Measurements from ENCODE around the gene RPS6KA5.
"Not testable (repeated sequence)": the region's sequence is repeated elsewhere in the genome, so short reads cannot be mapped to it uniquely, and the experiment has no call there.

The RPS6KA5 gene

GRCh38 chr14:90857866-90858265, 202.6 kb downstream of the RPS6KA5 start:
- TF ChIP-seq, protein P1, sequence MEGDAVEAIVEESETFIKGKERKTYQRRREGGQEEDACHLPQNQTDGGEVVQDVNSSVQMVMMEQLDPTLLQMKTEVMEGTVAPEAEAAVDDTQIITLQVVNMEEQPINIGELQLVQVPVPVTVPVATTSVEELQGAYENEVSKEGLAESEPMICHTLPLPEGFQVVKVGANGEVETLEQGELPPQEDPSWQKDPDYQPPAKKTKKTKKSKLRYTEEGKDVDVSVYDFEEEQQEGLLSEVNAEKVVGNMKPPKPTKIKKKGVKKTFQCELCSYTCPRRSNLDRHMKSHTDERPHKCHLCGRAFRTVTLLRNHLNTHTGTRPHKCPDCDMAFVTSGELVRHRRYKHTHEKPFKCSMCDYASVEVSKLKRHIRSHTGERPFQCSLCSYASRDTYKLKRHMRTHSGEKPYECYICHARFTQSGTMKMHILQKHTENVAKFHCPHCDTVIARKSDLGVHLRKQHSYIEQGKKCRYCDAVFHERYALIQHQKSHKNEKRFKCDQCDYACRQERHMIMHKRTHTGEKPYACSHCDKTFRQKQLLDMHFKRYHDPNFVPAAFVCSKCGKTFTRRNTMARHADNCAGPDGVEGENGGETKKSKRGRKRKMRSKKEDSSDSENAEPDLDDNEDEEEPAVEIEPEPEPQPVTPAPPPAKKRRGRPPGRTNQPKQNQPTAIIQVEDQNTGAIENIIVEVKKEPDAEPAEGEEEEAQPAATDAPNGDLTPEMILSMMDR (IDR thresholded peaks at IDR 0.05; ENCODE audit: borderline replicate concordance, control extremely low read depth, extremely low read depth, insufficient read depth, missing control alignments) = no peak
- DNase-seq (ENCODE audit: low spot score) = no peak
- in situ Hi-C loops (cut with MboI; ENCODE audit: low sequenced_read_pairs, unreplicated experiment) = no loop called here

- in situ Hi-C loops (cut with MboI; ENCODE audit: low sequenced_read_pairs, unreplicated experiment); DNase-seq (ENCODE audit: low spot score): not testable (repeated sequence)
Observed at GRCh38 chr14:90856115-90856514, 204.3 kb downstream of the RPS6KA5 start.

DNA sequence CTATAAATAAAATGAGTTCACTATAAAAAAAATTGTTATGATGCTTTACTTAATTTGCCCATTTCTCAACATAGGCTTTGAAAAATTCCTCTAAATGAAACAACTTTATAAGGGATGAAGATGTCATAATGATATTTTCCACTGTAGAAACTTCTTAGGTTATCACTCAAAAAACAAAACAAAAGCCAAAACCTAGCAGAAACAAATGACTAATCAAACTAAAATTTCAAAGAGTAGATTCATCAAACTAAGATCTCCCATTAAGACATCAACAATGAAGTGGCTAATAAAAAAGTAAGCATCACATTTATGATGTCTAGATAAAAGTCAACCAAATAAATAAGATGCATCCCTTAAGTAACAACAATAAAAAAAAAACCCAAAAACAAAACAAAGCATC, 207.3 kb downstream of the RPS6KA5 start:
- no peak for DNase-seq (ENCODE audit: low spot score)
- in situ Hi-C loops (cut with MboI; ENCODE audit: low sequenced_read_pairs, unreplicated experiment) = no loop called here
- TF ChIP-seq, protein P1 (IDR thresholded peaks at IDR 0.05; ENCODE audit: borderline replicate concordance, control extremely low read depth, extremely low read depth, insufficient read depth, missing control alignments) = no peak

DNA sequence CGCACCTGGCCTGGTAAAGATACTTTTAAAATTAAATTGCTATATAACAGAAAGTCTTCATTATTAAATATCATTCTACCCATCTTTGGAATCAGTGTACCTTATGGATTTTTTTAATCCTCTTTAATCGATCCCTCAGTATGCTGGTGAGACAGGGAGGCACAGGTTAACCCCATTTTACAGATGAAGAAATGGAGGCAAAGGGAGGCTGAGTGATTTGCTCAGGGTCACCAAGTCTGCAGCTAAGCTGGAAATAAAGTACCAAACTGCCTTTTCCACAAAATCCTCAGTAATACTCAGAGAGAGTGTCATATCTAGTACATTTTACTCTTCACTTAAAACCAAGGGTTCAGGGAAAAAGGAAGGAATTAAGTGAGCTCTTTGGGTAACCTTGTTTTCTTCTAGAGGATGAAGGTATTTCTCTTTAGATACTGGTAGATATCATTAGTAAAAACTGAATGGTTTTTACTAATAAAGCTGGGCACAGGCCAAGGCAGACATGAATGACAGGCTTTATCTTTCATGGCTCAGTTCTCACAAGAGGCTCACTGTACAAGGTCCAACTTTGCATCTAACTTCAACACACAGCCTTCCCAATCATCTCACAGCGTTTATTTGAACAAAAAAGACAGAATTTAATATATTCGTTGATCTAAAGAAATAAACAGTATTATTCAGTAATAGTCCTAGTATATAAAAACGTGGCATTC, 209.0 kb downstream of the RPS6KA5 start:
- in situ Hi-C loops (cut with MboI; ENCODE audit: low sequenced_read_pairs, unreplicated experiment) = no loop called here
- no peak for DNase-seq (ENCODE audit: low spot score)
- TF ChIP-seq, protein P1 (IDR thresholded peaks at IDR 0.05; ENCODE audit: borderline replicate concordance, control extremely low read depth, extremely low read depth, insufficient read depth, missing control alignments) = no peak

GRCh38 chr14:90850487-90850886, 210.0 kb downstream of the RPS6KA5 start:
- in situ Hi-C loops (cut with MboI; ENCODE audit: low sequenced_read_pairs, unreplicated experiment) = no loop called here

DNA sequence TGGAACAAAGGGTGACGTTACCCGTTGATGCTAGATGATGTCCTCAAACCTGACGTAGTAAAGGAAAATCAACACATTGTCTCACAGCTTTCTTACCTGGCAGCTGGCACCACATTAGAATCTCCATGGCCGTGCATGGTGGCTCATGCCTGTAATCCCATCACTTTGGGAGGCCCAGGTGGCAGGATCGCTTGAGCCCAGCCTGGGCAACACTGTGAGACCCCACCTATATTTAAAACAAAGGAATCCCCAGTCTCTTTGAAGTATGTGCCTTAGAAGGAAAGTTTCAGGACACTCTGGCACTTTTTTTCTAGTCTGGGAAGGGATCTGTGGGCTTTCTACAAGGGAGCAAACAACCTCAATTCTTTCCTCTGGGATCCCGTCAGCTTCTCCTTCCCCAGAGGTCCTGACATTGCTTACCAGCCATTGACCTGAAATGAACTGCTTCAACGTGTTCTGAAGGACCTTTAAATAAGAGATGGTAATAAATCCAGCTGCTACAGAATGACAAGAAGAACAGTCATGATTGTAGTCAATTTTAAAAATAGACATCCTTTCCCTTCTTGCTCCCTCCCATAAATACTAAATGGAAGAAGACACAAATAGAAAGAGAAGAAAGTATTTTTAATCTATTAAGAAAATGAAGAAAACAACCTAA, 210.5 kb downstream of the RPS6KA5 start:
- TF ChIP-seq, protein P1 (IDR thresholded peaks at IDR 0.05; ENCODE audit: borderline replicate concordance, control extremely low read depth, extremely low read depth, insufficient read depth, missing control alignments) = no peak
- in situ Hi-C loops (cut with MboI; ENCODE audit: low sequenced_read_pairs, unreplicated experiment) = no loop called here
- no peak for DNase-seq (ENCODE audit: low spot score)

More at GRCh38 chr14:90850487-90850886, 210.0 kb downstream of the RPS6KA5 start:
- TF ChIP-seq, protein P1 (IDR thresholded peaks at IDR 0.05; ENCODE audit: borderline replicate concordance, control extremely low read depth, extremely low read depth, insufficient read depth, missing control alignments) = no peak
- DNase-seq (ENCODE audit: low spot score) = no peak
